Trophoblast cell (in vitro differentiated cells and primary cell): ENCODE data around the gene SINHCAF.
A peak's percentile ranks its signal among the peaks of the same experiment; 100 is the strongest.

Experiments
- DNase-seq, 2 donors: peaks; one replicate each; pipeline ENCODE4 v3.0.0-alpha.2; 2016
- H2AFZ ChIP-seq: 2 replicates; pipeline ENCODE4 v1.6.1; 2013; ENCODE audit warnings: low read length, moderate library complexity, mild to moderate bottlenecking; ENCODE audit not compliant: insufficient read depth, poor library complexity
- H2AK5ac ChIP-seq: 2 replicates; pipeline ENCODE4 v1.6.1; 2013; ENCODE audit warnings: mild to moderate bottlenecking, low read length
- H2BK120ac ChIP-seq: 2 replicates; pipeline ENCODE4 v1.6.1; 2013; ENCODE audit warnings: low read length, mild to moderate bottlenecking, moderate library complexity; ENCODE audit not compliant: insufficient read depth, poor library complexity
- H2BK12ac ChIP-seq: 2 replicates; pipeline ENCODE4 v1.6.1; 2013; ENCODE audit warnings: mild to moderate bottlenecking, low read length, moderate library complexity
- H2BK5ac ChIP-seq: 2 replicates; pipeline ENCODE4 v1.6.1; 2013; ENCODE audit warnings: low read length, low read depth, moderate library complexity, mild to moderate bottlenecking; ENCODE audit not compliant: poor library complexity
- H3K14ac ChIP-seq: 2 replicates; pipeline ENCODE4 v1.6.1; 2013; ENCODE audit warnings: mild to moderate bottlenecking, low read length
- H3K18ac ChIP-seq: 2 replicates; pipeline ENCODE4 v1.6.1; 2013; ENCODE audit warnings: mild to moderate bottlenecking, low read length
- H3K23ac ChIP-seq: 2 replicates; pipeline ENCODE4 v1.6.1; 2013; ENCODE audit warnings: low read length
- H3K27ac ChIP-seq: 2 replicates; pipeline ENCODE4 v1.5.1; 2013; ENCODE audit warnings: low read depth, mild to moderate bottlenecking, inconsistent platforms, low read length, moderate library complexity
- H3K27me3 ChIP-seq: 2 replicates; pipeline ENCODE4 v1.6.1; 2013; ENCODE audit warnings: inconsistent platforms, mild to moderate bottlenecking, low read length, moderate library complexity; ENCODE audit not compliant: insufficient read depth
- H3K36me3 ChIP-seq, 2 experiments: 1 replicate in 1 of 2; 2 replicates in 1 of 2; pipeline ENCODE4 v1.6.1; 2013; ENCODE audit warnings: low read length in 2 of 2, mild to moderate bottlenecking in 2 of 2, moderate library complexity in 1 of 2; ENCODE audit not compliant: insufficient read depth in 2 of 2, control insufficient read depth in 1 of 2
- H3K4ac ChIP-seq: 2 replicates; pipeline ENCODE4 v1.6.1; 2013; ENCODE audit warnings: low read depth, mild to moderate bottlenecking, low read length, moderate library complexity
- H3K4me1 ChIP-seq, 2 experiments: 1 replicate in 1 of 2; 2 replicates in 1 of 2; pipeline ENCODE4 v1.6.1; 2013; ENCODE audit warnings: low read length in 2 of 2, mild to moderate bottlenecking in 2 of 2, moderate library complexity in 1 of 2; ENCODE audit not compliant: insufficient read depth in 2 of 2, control insufficient read depth in 1 of 2
- H3K4me2 ChIP-seq: 2 replicates; pipeline ENCODE4 v1.6.1; 2013; ENCODE audit warnings: inconsistent platforms, mild to moderate bottlenecking, low read length, moderate library complexity
- H3K4me3 ChIP-seq: 2 replicates; pipeline ENCODE4 v1.5.1; 2013; ENCODE audit warnings: mild to moderate bottlenecking, low read depth, low read length, inconsistent platforms
- H3K79me1 ChIP-seq: one replicate; pipeline ENCODE4 v1.6.1; 2013; ENCODE audit warnings: low read length
- H3K79me2 ChIP-seq: 2 replicates; pipeline ENCODE4 v1.6.1; 2013; ENCODE audit warnings: low read length, mild to moderate bottlenecking; ENCODE audit not compliant: control insufficient read depth, insufficient read depth, poor library complexity
- H3K9ac ChIP-seq: 2 replicates; pipeline ENCODE4 v1.6.1; 2013; ENCODE audit warnings: mild to moderate bottlenecking, low read length
- H3K9me3 ChIP-seq: 2 replicates; pipeline ENCODE4 v1.6.1; 2013; ENCODE audit warnings: low read depth, mild to moderate bottlenecking, control low read depth, inconsistent platforms, low read length; ENCODE audit not compliant: insufficient read depth
- H4K12ac ChIP-seq: 2 replicates; pipeline ENCODE4 v1.6.1; 2013; ENCODE audit warnings: low read depth, mild to moderate bottlenecking, low read length, moderate library complexity
- H4K8ac ChIP-seq: 2 replicates; pipeline ENCODE4 v1.6.1; 2013; ENCODE audit warnings: low read depth, mild to moderate bottlenecking, low read length, moderate library complexity
- H4K91ac ChIP-seq: one replicate; pipeline ENCODE4 v1.6.1; 2013; ENCODE audit warnings: low read depth, mild to moderate bottlenecking, low read length, moderate library complexity
- WGBS: extraction: QIAGEN DNeasy Blood & Tissue Kit; methylation state at CpG from one replicate; pipeline ENCODE4 v1.1.7; 2013; ENCODE audit warnings: missing lambda C conversion rate; ENCODE audit not compliant: insufficient read length, insufficient coverage; ENCODE audit errors: extremely low coverage; 5-methylcytosine and 5-hydroxymethylcytosine counted together

Gene SINHCAF

GRCh38 chr12:31326736-31327659 lies 1.0 kb upstream of the SINHCAF start:
- H3K27ac ChIP-seq: no peak overlapping the region
- no peaks in the 10 kb centered on the region for H3K4me1 ChIP-seq
- no CpG with 5 or more reads among the region's 20 CpGs for WGBS
- H2BK120ac ChIP-seq: no peak overlapping the region
- H3K23ac ChIP-seq: no peak overlapping the region
- H3K36me3 ChIP-seq: no peaks in the 10 kb centered on the region
- no peak overlapping the region for H4K91ac ChIP-seq
- H2AK5ac ChIP-seq: no peak overlapping the region
- no peak overlapping the region for H3K18ac ChIP-seq
- H2BK12ac ChIP-seq: no peak overlapping the region
- no peak overlapping the region for H2AFZ ChIP-seq
- H3K9ac ChIP-seq: no peak overlapping the region
- no peak overlapping the region for H3K4me3 ChIP-seq
- no peak overlapping the region for H3K4ac ChIP-seq
- H3K79me1 ChIP-seq: peaks cover 30% of the 10 kb centered on the region
- H3K4me2 ChIP-seq: peak overlapping the region; percentile 99
- peaks cover 27% of the 10 kb centered on the region for H3K79me2 ChIP-seq
- no peak overlapping the region for H3K14ac ChIP-seq
- H3K9me3 ChIP-seq: no peaks in the 10 kb centered on the region
- no peak overlapping the region for H2BK5ac ChIP-seq
- no peak overlapping the region for H4K12ac ChIP-seq
- peak in 1 of 2 donors; percentile 16 for DNase-seq
- no peak overlapping the region for H4K8ac ChIP-seq
- H3K27me3 ChIP-seq: no peaks in the 10 kb centered on the region

DNA sequence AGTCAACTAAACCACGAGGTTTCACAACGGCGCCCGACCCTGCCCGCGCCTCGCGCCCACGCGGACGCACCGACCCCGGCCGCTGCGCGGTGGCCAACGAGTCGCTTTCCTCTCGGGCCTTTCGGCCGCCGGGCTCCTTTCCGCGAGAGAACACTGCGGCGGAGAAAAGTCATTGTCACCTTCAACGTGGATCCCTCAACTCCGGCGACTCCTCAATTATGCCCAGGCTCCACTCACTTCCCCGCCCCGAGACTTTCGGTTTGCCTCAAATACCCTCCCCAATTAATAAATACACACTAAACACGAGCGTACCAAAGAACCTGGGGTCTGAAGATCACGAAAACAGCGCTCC lies 450 bp downstream of the SINHCAF start:
- Histone ChIP-seq H3K4ac (peak overlapping the region; percentile 97), H3K79me2 (peaks cover 27% of the 10 kb centered on the region)

GRCh38 chr12:31324845-31325523 lies 966 bp downstream of the SINHCAF start:
- H4K12ac ChIP-seq: peak overlapping the region; percentile 64
- DNase-seq: peak; percentile 15 to 58
- peak overlapping the region; percentile 74 for H3K14ac ChIP-seq
- H3K9me3 ChIP-seq: no peaks in the 10 kb centered on the region
- H3K27me3 ChIP-seq: no peaks in the 10 kb centered on the region
- peak overlapping the region; percentile 44 for H2BK12ac ChIP-seq
- peak overlapping the region; percentile 98 for H4K91ac ChIP-seq
- H3K36me3 ChIP-seq: no peaks in the 10 kb centered on the region
- peak overlapping the region; percentile 61 for H2AFZ ChIP-seq
- H3K18ac ChIP-seq: peak overlapping the region; percentile 71
- peak overlapping the region; percentile 34 for H2BK120ac ChIP-seq
- H3K79me2 ChIP-seq: peaks cover 28% of the 10 kb centered on the region
- no peaks in the 10 kb centered on the region for H3K4me1 ChIP-seq
- H2BK5ac ChIP-seq: peak overlapping the region; percentile 98
- H3K79me1 ChIP-seq: peaks cover 30% of the 10 kb centered on the region
- H3K4me2 ChIP-seq: peak overlapping the region; percentile 85
- H3K27ac ChIP-seq: peak overlapping the region; percentile 94
- peak overlapping the region; percentile 0 for H3K23ac ChIP-seq
- peak overlapping the region; percentile 93 for H2AK5ac ChIP-seq
- WGBS: no CpG with 5 or more reads among the region's 69 CpGs
- H3K4me3 ChIP-seq: peak overlapping the region; percentile 93
- peak overlapping the region; percentile 97 for H3K4ac ChIP-seq
- H4K8ac ChIP-seq: peak overlapping the region; percentile 49
- H3K9ac ChIP-seq: peak overlapping the region; percentile 98

More for the DNA sequence above, 450 bp downstream of the SINHCAF start:
- Histone ChIP-seq H3K79me1 (peaks cover 30% of the 10 kb centered on the region), H3K27me3 (no peaks in the 10 kb centered on the region), H2BK12ac (no peak overlapping the region), H3K36me3 (no peaks in the 10 kb centered on the region), H2BK120ac (peak overlapping the region; percentile 34), H3K9ac (peak overlapping the region; percentile 98), H4K91ac (peak overlapping the region; percentile 98), H3K4me1 (no peaks in the 10 kb centered on the region), H3K27ac (peak overlapping the region; percentile 94), H3K4me2 (peak overlapping the region; percentile 85), H4K8ac (peak overlapping the region; percentile 49), H2AFZ (peak overlapping the region; percentile 61), H2AK5ac (peak overlapping the region; percentile 93), H4K12ac (peak overlapping the region; percentile 45), H3K23ac (no peak overlapping the region), H3K4me3 (peak overlapping the region; percentile 93), H2BK5ac (peak overlapping the region; percentile 98), H3K9me3 (no peaks in the 10 kb centered on the region), H3K18ac (peak overlapping the region; percentile 71), H3K14ac (peak overlapping the region; percentile 74)
- WGBS: no CpG with 5 or more reads among the region's 36 CpGs
- DNase-seq: no peak

DNA sequence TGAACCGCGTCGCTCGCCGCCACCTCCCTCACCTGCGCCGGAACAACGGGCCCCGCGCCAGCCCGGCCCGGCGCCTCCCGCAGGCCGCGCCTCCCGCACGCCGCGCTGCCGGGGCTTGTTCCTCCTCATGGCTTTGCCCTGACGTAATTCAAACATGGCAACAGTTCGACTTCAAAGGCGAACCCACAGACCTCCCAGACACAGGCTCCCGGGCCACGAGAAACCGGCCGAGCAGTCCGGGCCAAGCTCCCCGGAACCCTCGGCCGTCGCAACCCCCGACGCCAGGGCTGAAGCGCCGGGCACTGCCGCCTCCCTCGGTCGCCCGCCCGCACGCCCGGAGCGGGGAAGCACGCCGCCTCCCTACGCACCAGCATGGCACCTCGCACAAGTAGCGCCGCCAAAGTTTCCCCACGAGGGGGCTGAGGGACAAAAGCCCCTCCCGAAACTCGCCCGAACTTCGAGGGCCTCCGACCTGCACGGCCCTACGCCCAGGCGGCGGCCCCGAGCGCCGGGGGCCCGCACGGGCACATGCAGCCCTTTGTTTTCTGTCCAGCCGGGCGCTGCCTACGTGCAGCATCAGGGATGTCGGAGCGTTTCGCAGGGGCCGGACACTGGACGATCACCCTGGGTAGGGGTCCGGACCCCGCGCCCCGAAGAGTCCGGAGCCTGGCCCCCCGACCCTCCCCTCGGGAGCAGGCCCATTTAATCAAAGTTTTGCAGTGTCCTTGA lies 1.7 kb downstream of the SINHCAF start:
- no peaks in the 10 kb centered on the region for H3K27me3 ChIP-seq
- peak overlapping the region; percentile 94 for H3K27ac ChIP-seq
- peak overlapping the region; percentile 97 for H3K4ac ChIP-seq
- H3K4me3 ChIP-seq: peak overlapping the region; percentile 93
- peak overlapping the region; percentile 71 for H3K18ac ChIP-seq
- H3K9ac ChIP-seq: peak overlapping the region; percentile 98
- peak overlapping the region; percentile 93 for H2AK5ac ChIP-seq
- peak overlapping the region; percentile 2 for H2BK12ac ChIP-seq
- H3K36me3 ChIP-seq: no peaks in the 10 kb centered on the region
- H3K9me3 ChIP-seq: no peaks in the 10 kb centered on the region
- DNase-seq: peak; percentile 79 to 87
- peak overlapping the region; percentile 85 for H3K4me2 ChIP-seq
- H3K23ac ChIP-seq: no peak overlapping the region
- peak overlapping the region; percentile 61 for H2AFZ ChIP-seq
- H2BK120ac ChIP-seq: peak overlapping the region; percentile 34
- H3K79me2 ChIP-seq: peaks cover 31% of the 10 kb centered on the region
- peak overlapping the region; percentile 64 for H4K12ac ChIP-seq
- no CpG with 5 or more reads among the region's 81 CpGs for WGBS
- peak overlapping the region; percentile 98 for H2BK5ac ChIP-seq
- H4K91ac ChIP-seq: peak overlapping the region; percentile 98
- H3K4me1 ChIP-seq: no peaks in the 10 kb centered on the region
- H3K14ac ChIP-seq: peak overlapping the region; percentile 74
- peak overlapping the region; percentile 49 for H4K8ac ChIP-seq
- peaks cover 30% of the 10 kb centered on the region for H3K79me1 ChIP-seq
